ENCODE data around the gene PLXNA4.

DNA sequence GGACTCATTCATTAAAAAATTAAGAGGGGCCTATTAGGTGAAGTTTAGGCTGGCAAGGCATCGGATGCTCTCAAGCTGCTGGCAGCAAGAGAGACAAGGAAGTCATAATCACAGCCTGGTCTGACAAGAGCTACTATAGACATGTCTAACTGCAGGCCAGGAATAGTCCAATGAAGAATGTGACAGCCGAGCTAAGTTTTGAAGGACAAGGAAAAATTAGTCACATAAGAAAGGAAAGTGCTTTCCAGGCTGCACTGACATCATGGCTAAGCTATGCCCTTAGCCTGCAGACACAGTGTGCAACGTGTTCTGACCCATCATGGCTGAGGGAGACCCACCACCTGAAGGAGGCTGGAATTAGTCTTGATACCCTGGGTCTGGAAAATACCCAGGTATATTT, 281.1 kb downstream of the PLXNA4 start:
- TF ChIP-seq, protein P1, sequence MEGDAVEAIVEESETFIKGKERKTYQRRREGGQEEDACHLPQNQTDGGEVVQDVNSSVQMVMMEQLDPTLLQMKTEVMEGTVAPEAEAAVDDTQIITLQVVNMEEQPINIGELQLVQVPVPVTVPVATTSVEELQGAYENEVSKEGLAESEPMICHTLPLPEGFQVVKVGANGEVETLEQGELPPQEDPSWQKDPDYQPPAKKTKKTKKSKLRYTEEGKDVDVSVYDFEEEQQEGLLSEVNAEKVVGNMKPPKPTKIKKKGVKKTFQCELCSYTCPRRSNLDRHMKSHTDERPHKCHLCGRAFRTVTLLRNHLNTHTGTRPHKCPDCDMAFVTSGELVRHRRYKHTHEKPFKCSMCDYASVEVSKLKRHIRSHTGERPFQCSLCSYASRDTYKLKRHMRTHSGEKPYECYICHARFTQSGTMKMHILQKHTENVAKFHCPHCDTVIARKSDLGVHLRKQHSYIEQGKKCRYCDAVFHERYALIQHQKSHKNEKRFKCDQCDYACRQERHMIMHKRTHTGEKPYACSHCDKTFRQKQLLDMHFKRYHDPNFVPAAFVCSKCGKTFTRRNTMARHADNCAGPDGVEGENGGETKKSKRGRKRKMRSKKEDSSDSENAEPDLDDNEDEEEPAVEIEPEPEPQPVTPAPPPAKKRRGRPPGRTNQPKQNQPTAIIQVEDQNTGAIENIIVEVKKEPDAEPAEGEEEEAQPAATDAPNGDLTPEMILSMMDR (IDR thresholded peaks at IDR 0.05) = no peak
- TF ChIP-seq POLR2A (IDR thresholded peaks at IDR 0.05) (no peak), POLR2AphosphoS5 (IDR thresholded peaks at IDR 0.05; ENCODE audit: insufficient read depth in 1 of 2, low read depth in 1 of 2) (no peak)

Data from vagina (tissue), 2 donors.